ENCODE measurements around the gene ABLIM3. TPM values are rescaled to one million over a fixed set of nuclear protein-coding genes. Genes with fewer than 3 reads are reported as not detected.

ABLIM3 gene
- total and polyA plus RNA-seq, 2 donors (not counting 3 experiments of a cell fraction or from before 2014, with no cell fraction given), result 16.7 to 42.1 TPM

DNA sequence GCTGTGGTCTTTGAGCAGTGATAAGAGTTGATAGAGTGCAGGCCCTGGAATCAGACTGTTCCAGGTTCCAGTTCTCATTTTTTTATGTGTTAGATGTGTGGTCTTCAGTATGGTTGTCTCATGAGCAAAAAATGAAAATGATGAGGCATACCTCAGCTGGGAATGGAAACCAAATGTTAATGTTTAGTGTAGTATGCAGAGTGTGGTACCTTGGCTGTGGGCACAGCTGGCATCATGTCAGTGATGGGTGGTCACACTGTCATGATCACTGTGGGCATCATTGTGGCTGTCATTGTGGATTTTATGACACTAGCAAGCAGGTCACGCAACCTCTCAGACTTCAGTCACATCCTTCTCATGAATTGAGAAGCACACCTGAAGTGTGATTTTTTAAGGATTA, 6.4 kb downstream of the ABLIM3 start:
- dilution Hi-C loops (cut with MboI; ENCODE audit: extremely low pct_ligation_motif_present, low sequenced_read_pairs) (no loop called here), intact Hi-C loops (cut with micrococcal nuclease) (no loop called here)
- no peak overlapping the region for H3K9ac ChIP-seq (replicated peaks; ENCODE audit: extremely low read depth, insufficient read depth, low read length)
- no peak for FAIRE-seq
- H2AFZ ChIP-seq (ENCODE audit: low read depth, low read length), result no peak overlapping the region
- peaks cover 29% of the 10 kb centered on the region for H3K79me2 ChIP-seq (ENCODE audit: control insufficient read depth, insufficient read depth, low read length)
- H3K4me2 ChIP-seq (ENCODE audit: insufficient read depth, low read length), result no peak overlapping the region
- POLR2A ChIA-PET, result no interaction called here
- H3K27me3 ChIP-seq (ENCODE audit: control insufficient read depth in 2 of 2, insufficient read depth in 2 of 2, low read length in 2 of 2), result no peaks in the 10 kb centered on the region
- H4K20me1 ChIP-seq (replicated peaks; ENCODE audit: control insufficient read depth, extremely low read depth, insufficient read depth, low read length), result no peaks in the 10 kb centered on the region
- no peak overlapping the region for H3K4me3 ChIP-seq (replicated peaks in 1 of 3; ENCODE audit: insufficient read depth in 1 of 3, low read depth in 1 of 3, low read length in 3 of 3)
- no peak overlapping the region for H3K27ac ChIP-seq (ENCODE audit: insufficient read depth, low read depth, low read length)
- BruUV-seq (replicated peaks), result no TSS peak
- no peaks in the 10 kb centered on the region for H3K9me1 ChIP-seq (replicated peaks; ENCODE audit: control insufficient read depth, extremely low read depth, insufficient read depth, low read length)
- no peaks in the 10 kb centered on the region for H3K9me3 ChIP-seq (replicated peaks; ENCODE audit: control insufficient read depth, insufficient read depth, low read length)
- CTCF ChIA-PET, result no interaction called here
- TF ChIP-seq, protein P1, sequence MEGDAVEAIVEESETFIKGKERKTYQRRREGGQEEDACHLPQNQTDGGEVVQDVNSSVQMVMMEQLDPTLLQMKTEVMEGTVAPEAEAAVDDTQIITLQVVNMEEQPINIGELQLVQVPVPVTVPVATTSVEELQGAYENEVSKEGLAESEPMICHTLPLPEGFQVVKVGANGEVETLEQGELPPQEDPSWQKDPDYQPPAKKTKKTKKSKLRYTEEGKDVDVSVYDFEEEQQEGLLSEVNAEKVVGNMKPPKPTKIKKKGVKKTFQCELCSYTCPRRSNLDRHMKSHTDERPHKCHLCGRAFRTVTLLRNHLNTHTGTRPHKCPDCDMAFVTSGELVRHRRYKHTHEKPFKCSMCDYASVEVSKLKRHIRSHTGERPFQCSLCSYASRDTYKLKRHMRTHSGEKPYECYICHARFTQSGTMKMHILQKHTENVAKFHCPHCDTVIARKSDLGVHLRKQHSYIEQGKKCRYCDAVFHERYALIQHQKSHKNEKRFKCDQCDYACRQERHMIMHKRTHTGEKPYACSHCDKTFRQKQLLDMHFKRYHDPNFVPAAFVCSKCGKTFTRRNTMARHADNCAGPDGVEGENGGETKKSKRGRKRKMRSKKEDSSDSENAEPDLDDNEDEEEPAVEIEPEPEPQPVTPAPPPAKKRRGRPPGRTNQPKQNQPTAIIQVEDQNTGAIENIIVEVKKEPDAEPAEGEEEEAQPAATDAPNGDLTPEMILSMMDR (IDR thresholded peaks at IDR 0.05; ENCODE audit: extremely low read depth in 1 of 2, insufficient read depth in 1 of 2, low read depth in 1 of 2, low read length in 2 of 2), result no peak
- no peak for TF ChIP-seq POLR2A (IDR thresholded peaks at IDR 0.05; ENCODE audit: low read depth, low read length)
- DNase-seq (ENCODE audit: low read depth, low spot score), result no peak
- no peaks in the 10 kb centered on the region for H3K36me3 ChIP-seq (ENCODE audit: control insufficient read depth in 2 of 2, extremely low read depth in 1 of 2, insufficient read depth in 2 of 2, low read length in 2 of 2)
- H3K4me1 ChIP-seq (ENCODE audit: control insufficient read depth, extremely low read depth, insufficient read depth, low read length), result peaks cover 48% of the 10 kb centered on the region

DNA sequence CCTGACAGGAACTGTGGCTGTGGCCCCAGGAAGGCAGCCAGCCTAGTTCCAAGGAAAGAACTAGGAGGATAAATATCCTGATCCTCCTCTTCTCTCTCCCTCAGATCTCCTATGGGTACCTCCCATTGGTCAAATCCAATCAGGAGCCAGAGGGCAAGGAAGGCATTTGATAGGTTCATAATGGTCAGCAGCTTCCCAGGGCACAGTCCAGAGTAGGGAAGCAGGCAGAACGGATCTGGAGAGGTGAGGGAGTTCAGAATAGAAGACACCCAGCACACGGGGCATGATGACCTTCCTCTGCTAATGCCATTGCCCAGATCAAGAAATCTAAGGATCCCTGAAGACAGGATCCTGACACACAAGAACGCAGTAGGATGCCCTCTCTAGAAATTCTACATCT, 8.6 kb downstream of the ABLIM3 start:
- BruUV-seq (replicated peaks), result TSS peak; percentile 39
- dilution Hi-C loops (cut with MboI; ENCODE audit: extremely low pct_ligation_motif_present, low sequenced_read_pairs), result no loop called here
- POLR2A ChIA-PET, result no interaction called here
- Histone ChIP-seq H3K4me1 (ENCODE audit: control insufficient read depth, extremely low read depth, insufficient read depth, low read length) (peaks cover 42% of the 10 kb centered on the region), H3K9me3 (replicated peaks; ENCODE audit: control insufficient read depth, insufficient read depth, low read length) (no peaks in the 10 kb centered on the region), H3K27ac (ENCODE audit: insufficient read depth, low read depth, low read length) (peak overlapping the region; percentile 45), H2AFZ (ENCODE audit: low read depth, low read length) (no peak overlapping the region), H3K9ac (replicated peaks; ENCODE audit: extremely low read depth, insufficient read depth, low read length) (peak overlapping the region; percentile 10), H3K27me3 (ENCODE audit: control insufficient read depth in 2 of 2, insufficient read depth in 2 of 2, low read length in 2 of 2) (no peaks in the 10 kb centered on the region), H3K4me2 (ENCODE audit: insufficient read depth, low read length) (no peak overlapping the region), H4K20me1 (replicated peaks; ENCODE audit: control insufficient read depth, extremely low read depth, insufficient read depth, low read length) (no peaks in the 10 kb centered on the region), H3K36me3 (ENCODE audit: control insufficient read depth in 2 of 2, extremely low read depth in 1 of 2, insufficient read depth in 2 of 2, low read length in 2 of 2) (no peaks in the 10 kb centered on the region), H3K4me3 (replicated peaks in 1 of 3; ENCODE audit: insufficient read depth in 1 of 3, low read depth in 1 of 3, low read length in 3 of 3) (no peak overlapping the region), H3K9me1 (replicated peaks; ENCODE audit: control insufficient read depth, extremely low read depth, insufficient read depth, low read length) (no peaks in the 10 kb centered on the region), H3K79me2 (ENCODE audit: control insufficient read depth, insufficient read depth, low read length) (peaks cover 31% of the 10 kb centered on the region)
- DNase-seq (ENCODE audit: low read depth, low spot score), result no peak
- intact Hi-C loops (cut with micrococcal nuclease), result no loop called here
- CTCF ChIA-PET, result interaction anchor here (0.7 to 2.1 kb wide), 4 partner anchors 9 to 79 kb away, joined by 3 to 8 read pairs (median 6); partner anchors contain the start of gene ABLIM3
- TF ChIP-seq FOS (IDR thresholded peaks at IDR 0.05; ENCODE audit: borderline replicate concordance, insufficient read depth, low read length) (no peak), POLR2AphosphoS5 (IDR thresholded peaks at IDR 0.05; ENCODE audit: insufficient read depth, low read depth, low read length) (no peak), MYC (IDR thresholded peaks at IDR 0.05; ENCODE audit: low read depth, low read length) (no peak), JUN (IDR thresholded peaks at IDR 0.05; ENCODE audit: borderline replicate concordance, insufficient read depth, insufficient read length, low read depth) (no peak), EZH2 (IDR thresholded peaks at IDR 0.05; ENCODE audit: borderline replicate concordance, low read depth, low read length, severe bottlenecking) (no peak), POLR2A (IDR thresholded peaks at IDR 0.05; ENCODE audit: low read depth, low read length) (no peak), GATA2 (IDR thresholded peaks at IDR 0.05; ENCODE audit: insufficient read depth, insufficient read length, low read depth, low read length) (no peak)
- TF ChIP-seq, protein P2, sequence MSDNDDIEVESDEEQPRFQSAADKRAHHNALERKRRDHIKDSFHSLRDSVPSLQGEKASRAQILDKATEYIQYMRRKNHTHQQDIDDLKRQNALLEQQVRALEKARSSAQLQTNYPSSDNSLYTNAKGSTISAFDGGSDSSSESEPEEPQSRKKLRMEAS (IDR thresholded peaks at IDR 0.05; ENCODE audit: insufficient read depth, insufficient read length), result no peak
- TF ChIP-seq, protein P1 (IDR thresholded peaks at IDR 0.05; ENCODE audit: extremely low read depth in 1 of 2, insufficient read depth in 1 of 2, low read depth in 1 of 2, low read length in 2 of 2), result no peak
- FAIRE-seq, result no peak
